ENCODE data around the gene RPL10A.

Gene RPL10A

GRCh38 chr6:35477028-35477427, 8.8 kb downstream of the RPL10A start:
- no peak for TF ChIP-seq CTCF (IDR thresholded peaks at IDR 0.05; ENCODE audit: low read depth, low read length)
- DNase-seq (ENCODE audit: extremely low read depth, low read depth): no peak

- no peak for DNase-seq (ENCODE audit: extremely low read depth, low read depth)
- TF ChIP-seq CTCF (IDR thresholded peaks at IDR 0.05; ENCODE audit: low read depth, low read length): no peak
These were observed 9.5 kb downstream of the RPL10A start for GRCh38 chr6:35477551-35478179.

GRCh38 chr6:35478259-35478658, 10.1 kb downstream of the RPL10A start:
- no peak for DNase-seq (ENCODE audit: extremely low read depth, low read depth)
- no peak for TF ChIP-seq CTCF (IDR thresholded peaks at IDR 0.05; ENCODE audit: low read depth, low read length)

GRCh38 chr6:35480176-35480575, 12.0 kb downstream of the RPL10A start:
- DNase-seq (ENCODE audit: extremely low read depth, low read depth): no peak
- TF ChIP-seq CTCF (IDR thresholded peaks at IDR 0.05; ENCODE audit: low read depth, low read length): no peak

GRCh38 chr6:35481226-35481625, 13.0 kb downstream of the RPL10A start:
- no peak for TF ChIP-seq CTCF (IDR thresholded peaks at IDR 0.05; ENCODE audit: low read depth, low read length)
- no peak for DNase-seq (ENCODE audit: extremely low read depth, low read depth)

GRCh38 chr6:35483062-35483461, 14.9 kb downstream of the RPL10A start:
- no peak for DNase-seq (ENCODE audit: extremely low read depth, low read depth)
- no peak for TF ChIP-seq CTCF (IDR thresholded peaks at IDR 0.05; ENCODE audit: low read depth, low read length)

GRCh38 chr6:35483490-35483889, 15.3 kb downstream of the RPL10A start:
- DNase-seq (ENCODE audit: extremely low read depth, low read depth): no peak

More at GRCh38 chr6:35483490-35483889, 15.3 kb downstream of the RPL10A start:
- TF ChIP-seq CTCF (IDR thresholded peaks at IDR 0.05; ENCODE audit: low read depth, low read length): no peak
